ENCODE measurements around the gene ZNF44. TPM values are rescaled to one million over a fixed set of nuclear protein-coding genes. Genes with fewer than 3 reads are reported as not detected.

ZNF44 gene
- total RNA-seq, 2 donors from 2014 or later = 13.8 to 15.4 TPM

GRCh38 chr19:12289790-12290065, 5.0 kb downstream of the ZNF44 start:
- TF ChIP-seq, protein P1, sequence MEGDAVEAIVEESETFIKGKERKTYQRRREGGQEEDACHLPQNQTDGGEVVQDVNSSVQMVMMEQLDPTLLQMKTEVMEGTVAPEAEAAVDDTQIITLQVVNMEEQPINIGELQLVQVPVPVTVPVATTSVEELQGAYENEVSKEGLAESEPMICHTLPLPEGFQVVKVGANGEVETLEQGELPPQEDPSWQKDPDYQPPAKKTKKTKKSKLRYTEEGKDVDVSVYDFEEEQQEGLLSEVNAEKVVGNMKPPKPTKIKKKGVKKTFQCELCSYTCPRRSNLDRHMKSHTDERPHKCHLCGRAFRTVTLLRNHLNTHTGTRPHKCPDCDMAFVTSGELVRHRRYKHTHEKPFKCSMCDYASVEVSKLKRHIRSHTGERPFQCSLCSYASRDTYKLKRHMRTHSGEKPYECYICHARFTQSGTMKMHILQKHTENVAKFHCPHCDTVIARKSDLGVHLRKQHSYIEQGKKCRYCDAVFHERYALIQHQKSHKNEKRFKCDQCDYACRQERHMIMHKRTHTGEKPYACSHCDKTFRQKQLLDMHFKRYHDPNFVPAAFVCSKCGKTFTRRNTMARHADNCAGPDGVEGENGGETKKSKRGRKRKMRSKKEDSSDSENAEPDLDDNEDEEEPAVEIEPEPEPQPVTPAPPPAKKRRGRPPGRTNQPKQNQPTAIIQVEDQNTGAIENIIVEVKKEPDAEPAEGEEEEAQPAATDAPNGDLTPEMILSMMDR (IDR thresholded peaks at IDR 0.05) = no peak
- intact Hi-C loops (cut with DNase I) = no loop called here
- peak overlapping the region; percentile 10 for H3K27ac ChIP-seq

GRCh38 chr19:12287958-12288500, 6.7 kb downstream of the ZNF44 start:
- no peak for DNase-seq
- Histone ChIP-seq H3K9me3 (no peaks in the 10 kb centered on the region), H3K4me1 (peaks cover 1% of the 10 kb centered on the region), H3K36me3 (peaks cover 3% of the 10 kb centered on the region), H3K9ac (ENCODE audit: low read depth in 2 of 2, low read length in 2 of 2) (no peak overlapping the region), H3K27me3 (no peaks in the 10 kb centered on the region), H3K27ac (no peak overlapping the region), H3K4me3 (no peak overlapping the region)
- intact Hi-C loops (cut with DNase I) = no loop called here
- TF ChIP-seq, protein P1 (IDR thresholded peaks at IDR 0.05) = no peak

More at GRCh38 chr19:12289790-12290065, 5.0 kb downstream of the ZNF44 start:
- DNase-seq = no peak
- no peaks in the 10 kb centered on the region for H3K27me3 ChIP-seq
- peaks cover 5% of the 10 kb centered on the region for H3K4me1 ChIP-seq
- peaks cover 3% of the 10 kb centered on the region for H3K36me3 ChIP-seq
- no peak overlapping the region for H3K4me3 ChIP-seq
- H3K9me3 ChIP-seq = no peaks in the 10 kb centered on the region
- H3K9ac ChIP-seq (ENCODE audit: low read depth in 2 of 2, low read length in 2 of 2) = no peak overlapping the region

DNA sequence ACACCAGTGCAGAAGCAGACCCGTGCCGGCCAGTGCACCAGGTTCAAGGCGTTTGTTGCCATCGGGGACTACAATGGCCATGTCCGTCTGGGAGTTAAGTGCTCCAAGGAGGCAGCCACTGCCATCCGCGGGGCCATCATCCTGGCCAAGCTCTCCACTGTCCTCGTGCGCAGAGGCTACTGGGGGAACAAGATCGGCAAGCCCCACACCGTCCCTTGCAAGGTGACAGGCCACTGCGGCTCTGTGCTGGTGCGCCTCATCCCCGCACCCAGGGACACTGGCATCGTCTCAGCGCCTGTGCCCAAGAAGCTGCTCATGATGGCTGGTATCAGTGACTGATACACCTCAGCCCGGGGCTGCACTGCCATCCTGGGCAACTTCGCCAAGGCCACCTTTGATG, 10.1 kb downstream of the ZNF44 start:
- Histone ChIP-seq H3K9me3 (no peaks in the 10 kb centered on the region), H3K27ac (no peak overlapping the region), H3K4me3 (no peak overlapping the region), H3K9ac (ENCODE audit: low read depth in 2 of 2, low read length in 2 of 2) (no peak overlapping the region), H3K27me3 (no peaks in the 10 kb centered on the region), H3K36me3 (peaks cover 3% of the 10 kb centered on the region), H3K4me1 (no peaks in the 10 kb centered on the region)
- intact Hi-C loops (cut with DNase I) = no loop called here
- TF ChIP-seq, protein P1 (IDR thresholded peaks at IDR 0.05) = no peak
- no peak for DNase-seq

DNA sequence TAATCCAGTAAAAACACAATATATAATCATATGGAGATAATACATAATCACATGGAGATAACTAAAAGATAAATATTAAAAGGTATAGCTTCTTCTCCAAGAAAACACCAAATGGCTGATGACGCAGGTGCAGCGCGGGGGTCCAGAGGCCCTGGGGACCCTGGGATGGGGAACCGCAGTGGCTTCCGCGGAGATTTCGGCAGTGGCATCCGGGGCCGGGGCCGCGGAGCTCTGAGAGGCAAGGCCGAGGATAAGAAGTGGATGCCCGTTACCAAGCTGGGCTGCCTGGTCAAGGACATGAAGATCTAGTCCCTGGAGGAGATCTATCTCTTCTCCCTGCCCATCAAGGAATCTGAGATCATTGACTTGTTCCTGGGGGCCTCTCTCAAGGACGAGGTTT, 10.5 kb downstream of the ZNF44 start:
- Histone ChIP-seq H3K36me3 (peaks cover 3% of the 10 kb centered on the region), H3K27ac (no peak overlapping the region), H3K27me3 (no peaks in the 10 kb centered on the region), H3K4me3 (no peak overlapping the region), H3K9me3 (no peaks in the 10 kb centered on the region), H3K4me1 (no peaks in the 10 kb centered on the region), H3K9ac (ENCODE audit: low read depth in 2 of 2, low read length in 2 of 2) (no peak overlapping the region)
- intact Hi-C loops (cut with DNase I) = no loop called here
- TF ChIP-seq, protein P1 (IDR thresholded peaks at IDR 0.05) = no peak
- no peak for DNase-seq

DNA sequence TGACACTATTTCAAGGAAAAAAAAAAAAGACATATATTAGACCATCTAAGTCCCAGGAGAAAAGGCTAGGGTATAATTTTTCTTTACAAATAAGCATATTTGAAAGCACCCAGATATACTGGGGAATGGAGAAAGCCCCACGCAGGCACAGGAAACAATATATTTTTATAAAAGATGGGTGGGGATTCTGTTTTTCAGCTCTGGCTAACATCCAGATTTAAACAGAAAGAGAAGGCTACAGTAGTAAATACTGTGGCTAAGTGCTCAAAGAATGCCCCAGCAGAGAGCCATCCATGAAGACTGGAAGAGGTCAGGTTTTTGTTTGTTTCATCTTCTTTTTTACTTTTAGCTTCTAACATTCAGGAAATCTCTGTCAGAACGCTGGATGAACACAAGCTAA, 16.0 kb downstream of the ZNF44 start:
- H3K4me3 ChIP-seq = no peak overlapping the region
- DNase-seq = no peak
- TF ChIP-seq, protein P1 (IDR thresholded peaks at IDR 0.05) = no peak
- H3K9ac ChIP-seq (ENCODE audit: low read depth in 2 of 2, low read length in 2 of 2) = no peak overlapping the region
- no peaks in the 10 kb centered on the region for H3K27me3 ChIP-seq
- H3K36me3 ChIP-seq = peaks cover 8% of the 10 kb centered on the region
- H3K4me1 ChIP-seq = no peaks in the 10 kb centered on the region
- H3K27ac ChIP-seq = no peak overlapping the region
- intact Hi-C loops (cut with DNase I) = no loop called here
- H3K9me3 ChIP-seq = peaks cover 17% of the 10 kb centered on the region
